HG02938 (cell line): ENCODE measurements around the gene TOGARAM2.
"Not testable (repeated sequence)": the region's sequence is repeated elsewhere in the genome, so short reads cannot be mapped to it uniquely, and the experiment has no call there.

ENCODE experiments used
- ATAC-seq: cut with Tn5 transposase; IDR thresholded peaks from one replicate; pipeline ENCODE4 v1.9.1; 2021; ENCODE audit warnings: mild to moderate bottlenecking, moderate library complexity; ENCODE audit not compliant: unreplicated experiment

Gene TOGARAM2

GRCh38 chr2:29071032-29071975, 90.2 kb downstream of the TOGARAM2 start:
- ATAC-seq, result no peak

GRCh38 chr2:29072251-29072650, 91.2 kb downstream of the TOGARAM2 start:
- ATAC-seq, result no peak

GRCh38 chr2:29072971-29073725, 92.0 kb downstream of the TOGARAM2 start:
- ATAC-seq, result no peak

GRCh38 chr2:29073933-29074332, 92.8 kb downstream of the TOGARAM2 start:
- no peak for ATAC-seq

- ATAC-seq, result no peak
Observed at GRCh38 chr2:29074411-29074810, 93.3 kb downstream of the TOGARAM2 start, which contains the start of gene PCARE. PCARE (minus strand) TSS chr2:29074523; CDS start chr2:29074261, 262 bp downstream.

- ATAC-seq, result no peak
Observed at GRCh38 chr2:29075894-29076705, 95.0 kb downstream of the TOGARAM2 start.

- no peak for ATAC-seq
Observed at GRCh38 chr2:29079887-29080286, 98.8 kb downstream of the TOGARAM2 start.

- ATAC-seq, result no peak
Observed at GRCh38 chr2:29080886-29081743, 100.0 kb downstream of the TOGARAM2 start.

- ATAC-seq, result no peak
Observed at GRCh38 chr2:29082804-29083495, 101.9 kb downstream of the TOGARAM2 start.

- ATAC-seq, result no peak
Observed at GRCh38 chr2:29084554-29084953, 103.5 kb downstream of the TOGARAM2 start.

GRCh38 chr2:29090311-29090710, 109.2 kb downstream of the TOGARAM2 start:
- ATAC-seq, result not testable (repeated sequence)

GRCh38 chr2:29096969-29097368, 115.9 kb downstream of the TOGARAM2 start:
- no peak for ATAC-seq

- no peak for ATAC-seq
Observed at GRCh38 chr2:29097569-29097968, 116.5 kb downstream of the TOGARAM2 start.

GRCh38 chr2:29100564-29100963, 119.5 kb downstream of the TOGARAM2 start:
- ATAC-seq, result no peak
